ENCODE data around the gene RHBDL2.
"Not testable (repeated sequence)": the region's sequence is repeated elsewhere in the genome, so short reads cannot be mapped to it uniquely, and the experiment has no call there.

RHBDL2 gene

GRCh38 chr1:38873027-38873969 lies 68.3 kb downstream of the RHBDL2 start, which contains the start of gene MYCBP:
Gene MYCBP, minus strand, starts transcription at chr1:38873348. Its CDS starts 43 bp downstream, at chr1:38873305.
- DNase-seq = peak; percentile 96

DNA sequence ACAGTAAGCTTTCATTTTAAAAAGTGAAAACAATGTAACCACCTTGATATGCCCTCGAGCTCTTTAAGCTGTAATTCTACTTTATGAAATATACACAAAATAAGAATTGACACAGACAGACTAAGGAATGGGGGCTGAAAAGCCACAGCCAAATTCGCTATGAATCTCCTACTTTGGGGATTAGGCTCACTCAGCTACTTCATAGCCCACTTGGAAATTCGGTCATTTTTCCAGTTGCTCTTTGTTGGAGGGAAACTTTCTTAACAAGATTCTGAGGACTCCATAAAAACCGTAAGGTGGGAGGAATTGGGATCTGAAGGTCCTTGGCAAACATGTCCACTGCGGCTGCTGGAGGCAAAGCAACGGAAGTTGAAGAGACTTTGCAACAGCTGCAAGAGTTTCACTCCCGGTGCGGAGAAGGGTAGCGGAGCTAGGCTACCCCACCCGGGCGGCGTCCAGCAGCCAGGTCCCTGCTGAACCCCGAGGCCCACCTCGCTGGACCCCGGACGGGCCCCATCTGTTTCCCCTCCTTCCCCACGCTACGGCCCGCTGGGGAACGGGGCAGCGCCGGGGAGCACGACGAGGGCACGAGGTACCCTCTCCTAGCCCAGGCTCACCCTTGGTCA lies 69.1 kb downstream of the RHBDL2 start:
- DNase-seq = peak; percentile 16

DNA sequence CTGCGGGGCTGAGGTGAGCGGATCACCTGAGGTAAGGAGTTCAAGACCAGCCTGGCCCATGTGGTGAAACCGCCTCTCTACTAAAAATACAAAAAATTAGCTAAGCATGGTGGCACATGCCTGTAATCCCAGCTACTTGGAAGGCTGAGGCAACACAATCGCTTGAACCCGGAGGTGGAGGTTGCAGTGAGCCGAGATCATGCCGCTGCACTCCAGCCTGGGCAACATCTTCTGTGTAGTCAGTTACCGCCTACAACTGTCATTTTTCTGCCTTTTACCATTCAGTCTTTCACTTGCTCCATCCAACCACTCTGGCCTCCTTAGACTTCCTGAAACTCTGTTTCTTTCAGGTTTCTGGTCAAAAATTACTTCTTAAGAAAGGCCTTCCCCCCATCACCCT lies 70.6 kb downstream of the RHBDL2 start:
- no peak for DNase-seq

DNA sequence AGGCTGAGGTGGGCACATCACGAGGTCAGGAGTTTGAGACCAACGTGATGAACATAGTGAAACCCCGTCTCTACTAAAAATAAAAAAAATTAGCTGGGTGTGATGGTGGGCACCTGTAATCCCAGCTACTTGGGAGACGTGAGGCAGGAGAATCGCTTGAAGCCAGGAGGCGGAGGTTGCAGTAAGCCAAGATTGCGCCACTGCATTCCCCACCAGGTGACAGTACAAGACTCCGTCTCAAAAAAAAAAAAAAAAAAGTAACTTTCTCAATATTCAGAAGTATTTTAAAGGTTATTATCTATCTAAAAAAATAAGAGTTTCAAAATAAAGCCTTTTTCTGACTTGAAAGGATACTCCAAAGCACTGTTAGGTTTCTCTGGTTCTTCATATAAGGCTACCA lies 74.4 kb downstream of the RHBDL2 start:
- DNase-seq = no peak

GRCh38 chr1:38865112-38865715 lies 76.4 kb downstream of the RHBDL2 start:
- DNase-seq = no peak

DNA sequence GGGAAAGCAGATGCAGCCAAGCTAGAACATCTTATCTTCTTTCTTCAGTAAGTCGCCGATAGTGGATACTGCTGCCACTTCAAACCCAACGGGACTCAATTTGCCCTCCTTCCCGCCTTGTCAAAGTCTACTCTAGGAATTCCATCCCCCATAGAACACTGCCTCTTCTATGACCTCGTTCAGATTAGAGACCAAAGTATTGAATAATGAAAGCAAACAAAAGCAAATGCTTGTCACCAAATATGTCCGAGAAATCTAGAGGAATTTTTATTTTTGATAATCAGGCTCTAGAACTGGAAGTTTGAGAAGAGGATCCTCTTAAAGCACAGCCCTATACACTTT lies 81.2 kb downstream of the RHBDL2 start:
- DNase-seq = no peak

- DNase-seq = peak; percentile 98
Observed at GRCh38 chr1:38859561-38860453, 81.8 kb downstream of the RHBDL2 start, which contains the start of gene RRAGC. Gene RRAGC, minus strand, starts transcription at chr1:38859772. Its CDS starts 126 bp downstream, at chr1:38859646.

DNA sequence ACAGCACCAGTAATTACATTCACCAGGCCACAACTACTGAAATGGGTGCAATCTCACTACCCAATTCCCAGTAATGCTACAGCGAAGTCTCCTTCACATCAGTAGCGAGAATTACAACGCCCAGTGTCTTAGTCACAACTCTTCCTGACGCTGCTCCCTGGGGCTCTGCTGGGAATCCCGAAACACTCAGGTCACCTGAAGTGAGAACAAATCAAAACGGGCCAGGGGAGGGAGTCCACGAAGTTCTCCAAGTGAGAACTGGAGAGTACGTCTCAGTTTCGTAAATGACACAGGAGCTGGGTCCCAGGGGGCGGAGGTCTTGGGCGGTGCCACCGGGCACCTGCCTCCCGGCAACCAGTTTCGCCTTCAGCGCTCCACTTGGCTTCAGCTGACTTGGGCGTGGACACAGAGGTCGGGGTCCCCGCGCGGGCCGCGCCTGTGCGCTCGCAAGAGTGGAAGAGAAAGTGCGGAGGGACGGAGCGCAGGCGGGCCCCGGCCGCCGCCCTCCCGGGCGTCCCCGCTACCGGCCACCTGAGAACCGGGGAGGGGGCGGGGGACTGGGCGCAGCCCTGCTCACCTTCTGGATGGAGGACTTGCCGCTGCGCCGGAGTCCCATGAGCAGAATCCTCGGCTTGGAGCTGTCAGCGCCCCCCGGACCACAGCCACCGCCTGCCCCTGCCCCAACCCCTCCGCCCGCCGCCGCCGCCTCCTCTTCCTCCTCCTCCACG lies 82.6 kb downstream of the RHBDL2 start:
- peak; percentile 64 for DNase-seq

DNA sequence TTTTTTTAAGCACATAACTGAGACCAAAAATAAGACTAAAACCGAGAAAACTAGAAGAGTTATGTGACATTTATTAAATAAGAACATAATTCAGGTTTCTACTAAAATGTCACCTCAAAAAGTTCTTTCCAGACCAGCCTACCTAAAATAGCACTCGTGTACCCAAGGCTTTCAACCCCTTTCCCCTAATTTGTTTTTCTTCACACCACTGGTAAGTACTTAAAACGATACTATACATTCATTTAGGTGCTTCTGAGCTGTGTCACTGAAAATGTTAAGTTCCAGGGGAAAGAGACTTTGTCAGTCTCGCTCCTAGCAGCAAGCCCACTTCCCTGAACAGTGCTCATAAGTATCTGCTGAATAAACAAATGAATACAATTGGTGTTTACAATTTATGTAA lies 88.8 kb downstream of the RHBDL2 start:
- DNase-seq = no peak

DNA sequence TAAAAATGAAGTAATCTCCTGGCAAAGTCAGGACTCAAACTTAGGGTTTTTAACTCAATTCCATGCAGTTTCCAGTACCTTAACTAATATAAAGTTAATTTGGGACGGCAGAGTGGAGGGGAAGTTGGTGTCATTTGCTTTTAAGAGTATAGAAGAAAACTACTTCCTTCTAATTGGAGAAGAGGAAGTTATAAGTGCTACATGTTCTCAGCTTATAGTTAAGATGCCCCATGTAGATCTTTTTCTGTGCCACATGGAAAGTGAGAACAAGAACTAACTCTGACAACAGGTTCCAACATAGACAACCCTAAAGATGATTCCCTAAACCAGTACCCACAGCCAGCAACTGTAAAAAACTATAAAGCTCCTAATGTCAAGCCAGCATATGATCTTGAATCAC lies 93.6 kb downstream of the RHBDL2 start:
- DNase-seq = no peak

DNA sequence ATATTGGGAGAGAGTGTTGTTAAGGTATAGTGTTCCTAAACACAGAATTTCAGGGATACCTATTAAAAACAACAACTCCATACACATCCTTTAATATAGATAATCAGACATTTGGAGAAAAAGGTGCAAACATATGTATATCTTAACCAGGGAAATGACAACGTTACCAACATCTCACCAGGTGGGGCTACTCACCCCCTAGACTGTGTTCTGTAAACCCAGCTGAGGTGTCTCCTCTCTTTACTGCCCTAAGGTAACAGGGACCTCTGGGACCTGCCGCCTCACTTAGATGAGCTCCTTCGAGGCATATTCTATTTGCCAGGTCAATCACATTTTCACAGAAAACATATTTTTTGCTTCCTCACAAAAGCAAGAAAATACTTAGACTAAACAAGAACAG lies 95.4 kb downstream of the RHBDL2 start:
- DNase-seq = no peak

DNA sequence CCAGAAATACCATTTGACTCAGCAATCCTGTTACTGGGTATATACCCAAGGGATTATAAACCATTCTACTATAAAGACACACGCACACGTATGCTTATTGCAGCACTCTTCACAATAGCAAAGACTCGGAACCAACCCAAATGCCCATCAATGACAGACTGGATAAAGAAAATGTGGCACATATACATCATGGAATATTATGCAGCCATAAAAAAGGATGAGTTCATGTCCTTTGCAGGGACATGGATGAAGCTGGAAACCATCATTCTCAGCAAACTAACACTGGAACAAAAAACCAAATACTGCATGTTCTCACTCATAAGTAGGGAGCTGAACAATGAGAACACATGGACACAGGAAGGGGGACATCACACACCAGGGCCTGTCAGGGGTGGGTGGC lies 96.5 kb downstream of the RHBDL2 start:
- DNase-seq = not testable (repeated sequence)

GRCh38 chr1:38840281-38840680 lies 101.3 kb downstream of the RHBDL2 start:
- no peak for DNase-seq

DNA sequence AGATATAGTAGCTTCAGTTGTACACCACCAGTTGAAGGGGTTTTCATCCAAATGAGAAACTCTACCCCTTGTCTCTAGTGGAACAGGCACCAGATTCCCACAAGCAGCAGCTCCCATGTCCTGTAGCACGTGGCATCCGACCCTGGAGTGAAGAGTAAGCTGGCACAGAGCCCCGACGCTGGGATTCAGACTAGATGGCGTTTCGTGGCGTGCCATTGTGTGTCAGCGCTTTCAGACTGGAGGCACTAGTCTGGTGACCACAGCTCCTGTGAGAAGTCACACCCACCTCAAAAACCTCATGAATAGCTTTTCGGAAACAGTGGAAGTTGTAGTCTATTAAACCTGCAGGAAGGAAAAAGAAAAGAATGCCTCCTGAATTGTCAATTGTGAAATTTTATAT lies 102.3 kb downstream of the RHBDL2 start:
- no peak for DNase-seq

DNA sequence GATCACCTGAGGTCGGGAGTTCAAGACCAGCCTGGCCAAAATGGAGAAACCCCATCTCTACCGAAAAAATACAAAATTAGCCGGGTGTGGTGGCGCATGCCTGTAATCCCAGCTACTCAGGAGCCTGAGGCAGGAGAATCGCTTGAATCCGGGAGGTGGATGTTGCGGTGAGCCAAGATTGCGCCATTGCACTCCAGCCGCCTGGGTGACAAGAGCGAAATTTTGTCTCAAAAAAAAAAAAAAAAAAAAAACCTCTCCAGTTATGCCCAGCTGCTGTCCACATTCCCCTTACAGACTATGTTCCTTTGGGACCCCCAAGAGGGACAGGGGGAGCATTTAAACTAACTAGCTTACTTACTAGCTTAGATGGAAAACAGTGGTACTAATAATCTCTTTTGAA lies 105.3 kb downstream of the RHBDL2 start:
- not testable (repeated sequence) for DNase-seq

Data from stimulated activated naive CD4-positive, alpha-beta T cell treated with Interleukin-2 at 50 U/mL for 16 hours (primary cell).